Ishikawa (cell line): ENCODE data around the gene TMEM225B.

Experiments used
- CEBPB ChIP-seq: IDR thresholded peaks from 2 replicates; pipeline ENCODE4 v1.6.1; 2012
- CREB1 ChIP-seq: IDR thresholded peaks from 2 replicates; pipeline ENCODE4 v1.6.1; 2012; ENCODE audit warnings: low read depth
- EGR1 ChIP-seq: IDR thresholded peaks from 2 replicates; pipeline ENCODE4 v1.6.1; 2012
- EP300 ChIP-seq: IDR thresholded peaks from 2 replicates; pipeline ENCODE4 v1.6.1; 2012; ENCODE audit warnings: borderline replicate concordance
- FOXM1 ChIP-seq: IDR thresholded peaks from 2 replicates; pipeline ENCODE4 v1.6.1; 2012; ENCODE audit warnings: low read depth, borderline replicate concordance
- MAX ChIP-seq: IDR thresholded peaks from 2 replicates; pipeline ENCODE4 v1.6.1; 2012
- NFIC ChIP-seq: IDR thresholded peaks from 2 replicates; pipeline ENCODE4 v1.6.1; 2012
- RAD21 ChIP-seq: IDR thresholded peaks from 2 replicates; pipeline ENCODE4 v1.6.1; 2012; ENCODE audit warnings: low read depth
- REST ChIP-seq: IDR thresholded peaks from 2 replicates; pipeline ENCODE4 v1.6.1; 2012; ENCODE audit warnings: low read depth, mild to moderate bottlenecking
- TAF1 ChIP-seq: IDR thresholded peaks from 2 replicates; pipeline ENCODE4 v1.6.1; 2012; ENCODE audit warnings: low read depth, mild to moderate bottlenecking
- TCF12 ChIP-seq: IDR thresholded peaks from 2 replicates; pipeline ENCODE4 v1.6.1; 2012; ENCODE audit warnings: low read depth
- TEAD4 ChIP-seq: IDR thresholded peaks from 2 replicates; pipeline ENCODE4 v1.6.1; 2012
- USF1 ChIP-seq: IDR thresholded peaks from 2 replicates; pipeline ENCODE4 v1.6.1; 2012
- YY1 ChIP-seq: IDR thresholded peaks from 2 replicates; pipeline ENCODE4 v1.6.1; 2012; ENCODE audit warnings: low read depth
- ZBTB7A ChIP-seq: IDR thresholded peaks from 2 replicates; pipeline ENCODE4 v1.6.1; 2012; ENCODE audit warnings: low read depth

TMEM225B gene

GRCh38 chr7:99624484-99624883, 26.4 kb downstream of the TMEM225B start:
- TF ChIP-seq TAF1 = no peak
- TF ChIP-seq REST = no peak
- TF ChIP-seq TCF12 = no peak
- no peak for TF ChIP-seq FOXM1
- TF ChIP-seq NFIC = no peak
- TF ChIP-seq RAD21 = no peak
- no peak for TF ChIP-seq CEBPB
- no peak for TF ChIP-seq EP300
- TF ChIP-seq EGR1 = no peak
- no peak for TF ChIP-seq ZBTB7A
- no peak for TF ChIP-seq YY1
- TF ChIP-seq TEAD4 = no peak

- no peak for TF ChIP-seq USF1
- TF ChIP-seq CEBPB = no peak
- TF ChIP-seq EGR1 = no peak
- no peak for TF ChIP-seq TEAD4
- no peak for TF ChIP-seq YY1
- no peak for TF ChIP-seq FOXM1
- no peak for TF ChIP-seq ZBTB7A
- TF ChIP-seq MAX = no peak
- no peak for TF ChIP-seq NFIC
- TF ChIP-seq TAF1 = no peak
- no peak for TF ChIP-seq CREB1
- no peak for TF ChIP-seq EP300
- no peak for TF ChIP-seq RAD21
- TF ChIP-seq REST = no peak
- no peak for TF ChIP-seq TCF12
Measured at GRCh38 chr7:99625321-99625720, 27.3 kb downstream of the TMEM225B start.

GRCh38 chr7:99625961-99626360, 27.9 kb downstream of the TMEM225B start:
- TF ChIP-seq TAF1 (no peak), EP300 (no peak), ZBTB7A (no peak), RAD21 (no peak), CEBPB (no peak), NFIC (no peak), YY1 (no peak), USF1 (no peak), FOXM1 (no peak), EGR1 (no peak), TEAD4 (no peak)

GRCh38 chr7:99626661-99627060, 28.6 kb downstream of the TMEM225B start:
- TF ChIP-seq RAD21 (no peak), FOXM1 (no peak), EGR1 (no peak), EP300 (no peak), YY1 (no peak), TEAD4 (no peak), TCF12 (no peak), ZBTB7A (no peak), MAX (no peak), TAF1 (no peak), NFIC (no peak), USF1 (no peak), CREB1 (no peak), CEBPB (no peak), REST (no peak)
